SK-N-SH (cell line): ENCODE results near the gene INPPL1.

Source experiments
- CHD2 ChIP-seq: fragments of 150-350 bp; IDR thresholded peaks from 2 replicates; pipeline ENCODE4 v1.6.1; 2018; ENCODE audit warnings: low read length; ENCODE audit not compliant: partially characterized antibody
- CTCF ChIP-seq: fragments of 200-600 bp; sonication (generic); IDR thresholded peaks from 2 replicates; pipeline ENCODE4 v1.6.1; 2017; ENCODE audit warnings: antibody characterized with exemption, mild to moderate bottlenecking, moderate library complexity
- EZH2phosphoT487 ChIP-seq: fragments of 200-600 bp; sonication (generic); IDR thresholded peaks from 2 replicates; pipeline ENCODE4 v1.6.1; 2017; ENCODE audit warnings: low read depth, mixed run types, mild to moderate bottlenecking, antibody characterized with exemption, moderate library complexity, borderline replicate concordance
- FOXM1 ChIP-seq: IDR thresholded peaks from 2 replicates; pipeline ENCODE4 v1.4.0; 2012; ENCODE audit warnings: low read depth, mild to moderate bottlenecking
- GABPA ChIP-seq: IDR thresholded peaks from 2 replicates; pipeline ENCODE4 v1.4.0; 2012; ENCODE audit warnings: low read depth, mild to moderate bottlenecking
- NFIC ChIP-seq: IDR thresholded peaks from 2 replicates; pipeline ENCODE4 v1.4.0; 2012; ENCODE audit warnings: borderline replicate concordance
- POLR2AphosphoS5 ChIP-seq: IDR thresholded peaks from 2 replicates; pipeline ENCODE4 v1.6.1; 2012; ENCODE audit warnings: low read depth, low read length
- RCOR1 ChIP-seq: fragments of 150-350 bp; IDR thresholded peaks from 2 replicates; pipeline ENCODE4 v1.6.1; 2017; ENCODE audit warnings: antibody characterized with exemption, low read length
- RFX5 ChIP-seq: IDR thresholded peaks from 2 replicates; pipeline ENCODE4 v1.6.1; 2012; ENCODE audit warnings: mild to moderate bottlenecking, improper control_type of control experiment, low read length
- SIN3A ChIP-seq: IDR thresholded peaks from 2 replicates; pipeline ENCODE4 v1.6.1; 2012; ENCODE audit warnings: low read depth, mild to moderate bottlenecking, low read length, moderate library complexity, borderline replicate concordance
- TF ChIP-seq, protein P1 (sequence below): IDR thresholded peaks from 2 replicates; pipeline ENCODE4 v1.4.0; 2012; ENCODE audit warnings: low read depth

DNA sequence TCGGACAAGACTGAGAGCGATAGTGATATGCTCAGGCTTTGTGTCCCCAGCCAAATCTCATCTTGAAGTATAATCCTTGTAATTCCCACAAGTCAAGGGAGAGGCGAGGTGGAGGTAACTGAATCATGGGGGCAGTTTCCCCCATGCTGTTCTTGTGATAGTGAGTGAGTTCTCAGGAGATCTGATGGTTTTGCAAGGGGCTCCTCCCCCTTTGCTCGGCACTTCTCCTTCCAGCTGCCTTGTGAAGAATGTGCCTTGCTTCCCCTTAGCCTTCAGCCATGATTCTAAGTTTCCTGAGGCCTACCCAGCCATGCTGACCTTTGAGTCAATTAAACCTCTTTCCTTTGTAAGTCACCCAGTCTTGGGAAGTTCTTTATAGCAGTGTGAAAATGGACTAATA is 15.5 kb upstream of the INPPL1 start:
- TF ChIP-seq FOXM1 (no peak), CTCF (no peak), NFIC (no peak), CHD2 (no peak), RCOR1 (no peak), POLR2AphosphoS5 (no peak), RFX5 (no peak), EZH2phosphoT487 (no peak), GABPA (no peak), SIN3A (no peak)
- TF ChIP-seq, protein P1, sequence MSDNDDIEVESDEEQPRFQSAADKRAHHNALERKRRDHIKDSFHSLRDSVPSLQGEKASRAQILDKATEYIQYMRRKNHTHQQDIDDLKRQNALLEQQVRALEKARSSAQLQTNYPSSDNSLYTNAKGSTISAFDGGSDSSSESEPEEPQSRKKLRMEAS: no peak
